Glutamatergic neuron (in vitro differentiated cells): ENCODE measurements around the gene TCP11L2. TPM values are rescaled to one million over a fixed set of nuclear protein-coding genes. Genes with fewer than 3 reads are reported as not detected.

Source experiments
- DNase-seq: peaks from one replicate; pipeline ENCODE4 v3.0.0; 2022
- H3K27ac Mint-ChIP-seq: one replicate; pipeline ENCODE4 v1.8.0; 2020; ENCODE audit warnings: mild to moderate bottlenecking, mixed read lengths, inconsistent platforms; ENCODE audit not compliant: unreplicated experiment
- H3K27me3 Mint-ChIP-seq: one replicate; pipeline ENCODE4 v1.8.0; 2020; ENCODE audit warnings: mild to moderate bottlenecking, moderate library complexity, mixed read lengths, inconsistent platforms; ENCODE audit not compliant: unreplicated experiment
- H3K36me3 Mint-ChIP-seq: one replicate; pipeline ENCODE4 v1.8.0; 2020; ENCODE audit warnings: mild to moderate bottlenecking, mixed read lengths, inconsistent platforms; ENCODE audit not compliant: unreplicated experiment
- H3K4me1 Mint-ChIP-seq: one replicate; pipeline ENCODE4 v1.8.0; 2020; ENCODE audit warnings: mild to moderate bottlenecking, low read depth, mixed read lengths, inconsistent platforms; ENCODE audit not compliant: unreplicated experiment
- H3K4me3 Mint-ChIP-seq: one replicate; pipeline ENCODE4 v1.8.0; 2020; ENCODE audit warnings: mild to moderate bottlenecking, mixed read lengths, inconsistent platforms; ENCODE audit not compliant: unreplicated experiment
- H3K9me3 Mint-ChIP-seq: one replicate; pipeline ENCODE4 v1.8.0; 2020; ENCODE audit warnings: mild to moderate bottlenecking, moderate library complexity, mixed read lengths, inconsistent platforms; ENCODE audit not compliant: unreplicated experiment
- CTCF ChIP-seq: fragments of 200-600 bp; sonication (generic); IDR thresholded peaks from one replicate; pipeline ENCODE4 v1.5.0; 2021; ENCODE audit not compliant: partially characterized antibody, unreplicated experiment
- total RNA-seq: library from RNA; stranded (reverse); fragmentation: NEBNext Ultra II Directional; extraction: Animal tissue kit (Norgen Biotek cat#: 25700); gene quantifications from one replicate; pipeline ENCODE4 v1.2.1, GENCODE V29; 2021; ENCODE audit not compliant: unreplicated experiment

The TCP11L2 gene
- total RNA-seq, 1 donor from 2014 or later = 17.1 TPM

GRCh38 chr12:106329231-106329982 is 26.9 kb downstream of the TCP11L2 start:
- no peak for DNase-seq
- Mint-ChIP-seq H3K4me1 (no peaks in the 10 kb centered on the region), H3K27ac (no peak overlapping the region), H3K9me3 (no peaks in the 10 kb centered on the region), H3K27me3 (no peaks in the 10 kb centered on the region), H3K4me3 (no peak overlapping the region), H3K36me3 (no peaks in the 10 kb centered on the region)
- TF ChIP-seq CTCF = no peak

- no peaks in the 10 kb centered on the region for H3K9me3 Mint-ChIP-seq
- no peak overlapping the region for H3K4me3 Mint-ChIP-seq
- no peaks in the 10 kb centered on the region for H3K27me3 Mint-ChIP-seq
- DNase-seq = no peak
- H3K36me3 Mint-ChIP-seq = no peaks in the 10 kb centered on the region
- peaks cover 5% of the 10 kb centered on the region for H3K4me1 Mint-ChIP-seq
- TF ChIP-seq CTCF = no peak
- H3K27ac Mint-ChIP-seq = no peak overlapping the region
Measured at GRCh38 chr12:106331599-106331998, 29.1 kb downstream of the TCP11L2 start.

- Mint-ChIP-seq H3K27ac (no peak overlapping the region), H3K9me3 (no peaks in the 10 kb centered on the region), H3K36me3 (no peaks in the 10 kb centered on the region), H3K4me3 (no peak overlapping the region), H3K27me3 (no peaks in the 10 kb centered on the region), H3K4me1 (peaks cover 5% of the 10 kb centered on the region)
- no peak for DNase-seq
- TF ChIP-seq CTCF = no peak
Measured at GRCh38 chr12:106332536-106332935, 30.0 kb downstream of the TCP11L2 start.

GRCh38 chr12:106333010-106333409 is 30.5 kb downstream of the TCP11L2 start:
- H3K4me3 Mint-ChIP-seq = no peak overlapping the region
- H3K27ac Mint-ChIP-seq = no peak overlapping the region
- H3K36me3 Mint-ChIP-seq = no peaks in the 10 kb centered on the region
- H3K4me1 Mint-ChIP-seq = peaks cover 5% of the 10 kb centered on the region
- TF ChIP-seq CTCF = no peak
- H3K9me3 Mint-ChIP-seq = no peaks in the 10 kb centered on the region
- no peaks in the 10 kb centered on the region for H3K27me3 Mint-ChIP-seq
- DNase-seq = no peak

- Mint-ChIP-seq H3K27ac (no peak overlapping the region), H3K9me3 (no peaks in the 10 kb centered on the region), H3K36me3 (no peaks in the 10 kb centered on the region), H3K27me3 (no peaks in the 10 kb centered on the region), H3K4me1 (peaks cover 5% of the 10 kb centered on the region), H3K4me3 (no peak overlapping the region)
- no peak for TF ChIP-seq CTCF
- no peak for DNase-seq
Measured at GRCh38 chr12:106333756-106334155, 31.2 kb downstream of the TCP11L2 start.
